Measurements from ENCODE around the gene GRHL3.

GRHL3 gene

GRCh38 chr1:24339996-24340395, 20.8 kb downstream of the GRHL3 start:
- TF ChIP-seq CTCF (IDR thresholded peaks at IDR 0.05; ENCODE audit: insufficient read depth, low read depth, low read length, missing control alignments) = no peak
- H3K4me3 ChIP-seq (ENCODE audit: low read length) = no peak overlapping the region
- DNase-seq (ENCODE audit: low read depth) = no peak

- no peak overlapping the region for H3K4me3 ChIP-seq (ENCODE audit: low read length)
- no peak for TF ChIP-seq CTCF (IDR thresholded peaks at IDR 0.05; ENCODE audit: insufficient read depth, low read depth, low read length, missing control alignments)
- no peak for DNase-seq (ENCODE audit: low read depth)
These were observed 21.6 kb downstream of the GRHL3 start for GRCh38 chr1:24340770-24341169.

- H3K4me3 ChIP-seq (ENCODE audit: low read length) = no peak overlapping the region
- DNase-seq (ENCODE audit: low read depth) = no peak
- TF ChIP-seq CTCF (IDR thresholded peaks at IDR 0.05; ENCODE audit: insufficient read depth, low read depth, low read length, missing control alignments) = no peak
These were observed 22.1 kb downstream of the GRHL3 start for GRCh38 chr1:24341260-24341659.

- no peak overlapping the region for H3K4me3 ChIP-seq (ENCODE audit: low read length)
- DNase-seq (ENCODE audit: low read depth) = no peak
- no peak for TF ChIP-seq CTCF (IDR thresholded peaks at IDR 0.05; ENCODE audit: insufficient read depth, low read depth, low read length, missing control alignments)
These were observed 24.4 kb downstream of the GRHL3 start for GRCh38 chr1:24343412-24344089.

GRCh38 chr1:24344090-24344742, 25.1 kb downstream of the GRHL3 start:
- no peak overlapping the region for H3K4me3 ChIP-seq (ENCODE audit: low read length)
- no peak for TF ChIP-seq CTCF (IDR thresholded peaks at IDR 0.05; ENCODE audit: insufficient read depth, low read depth, low read length, missing control alignments)
- no peak for DNase-seq (ENCODE audit: low read depth)

- no peak overlapping the region for H3K4me3 ChIP-seq (ENCODE audit: low read length)
- no peak for DNase-seq (ENCODE audit: low read depth)
- no peak for TF ChIP-seq CTCF (IDR thresholded peaks at IDR 0.05; ENCODE audit: insufficient read depth, low read depth, low read length, missing control alignments)
These were observed 26.2 kb downstream of the GRHL3 start for GRCh38 chr1:24345334-24345733.

Measured in epithelial cell of esophagus (primary cell).